Measurements from ENCODE around the gene CYTH1.

GRCh38 chr17:78785663-78786057 is 3.6 kb upstream of the CYTH1 start:
- no peak for TF ChIP-seq CTCF (IDR thresholded peaks at IDR 0.05 in 2 of 3, conservative IDR thresholded peaks at IDR 0.05 in 1 of 3; ENCODE audit: control insufficient read depth in 2 of 3, extremely low read depth in 1 of 3, insufficient read depth in 1 of 3, low read depth in 3 of 3, low read length in 3 of 3)
- TF ChIP-seq SP1 (IDR thresholded peaks at IDR 0.05; ENCODE audit: low read depth, low read length) = no peak
- no peak for TF ChIP-seq RFX5 (IDR thresholded peaks at IDR 0.05; ENCODE audit: low read depth, low read length)
- no peak for TF ChIP-seq NRF1 (conservative IDR thresholded peaks at IDR 0.05; ENCODE audit: low read depth, low read length)
- TF ChIP-seq SREBF2 (IDR thresholded peaks at IDR 0.05; ENCODE audit: low read length) = no peak
- TF ChIP-seq BCL11A (IDR thresholded peaks at IDR 0.05; ENCODE audit: low read depth, low read length) = no peak
- TF ChIP-seq POLR2A (IDR thresholded peaks at IDR 0.05; ENCODE audit: low read depth, low read length) = no peak
- TF ChIP-seq RAD21 (IDR thresholded peaks at IDR 0.05; ENCODE audit: insufficient read depth, low read depth, low read length) = no peak

Data from GM12878 (cell line).